ENCODE data around the gene GATC. TPM values are rescaled to one million over a fixed set of nuclear protein-coding genes. Genes with fewer than 3 reads are reported as not detected.
A peak's percentile ranks its signal among the peaks of the same experiment; 100 is the strongest.

Gene GATC
- total RNA-seq, 2 experiments from 2014 or later, result 18.6 to 19.4 TPM

- CTCF ChIA-PET, result interaction anchor here (1.3 to 2.5 kb wide), 2 partner anchors 25 to 36 kb away, joined by 5 to 15 read pairs; no protein-coding TSS in a partner anchor
- Mint-ChIP-seq H3K4me1 (ENCODE audit: low read depth) (peaks cover 42% of the 10 kb centered on the region), H3K27me3 (no peaks in the 10 kb centered on the region), H3K9me3 (no peaks in the 10 kb centered on the region), H3K4me3 (peak overlapping the region; percentile 76), H3K27ac (peak overlapping the region; percentile 33), H3K36me3 (ENCODE audit: low read depth) (peaks cover 76% of the 10 kb centered on the region)
- Histone ChIP-seq H3K36me3 (ENCODE audit: insufficient read depth, low read length) (peaks cover 63% of the 10 kb centered on the region), H3K27me3 (ENCODE audit: control insufficient read depth in 1 of 2, insufficient read depth in 2 of 2, low read length in 2 of 2) (no peaks in the 10 kb centered on the region), H3K4me1 (ENCODE audit: insufficient read depth, low read length) (peaks cover 37% of the 10 kb centered on the region), H3K4me3 (ENCODE audit: low read length) (no peak overlapping the region), H3K9me3 (ENCODE audit: control insufficient read depth in 1 of 2, insufficient read depth in 1 of 2, low read length in 2 of 2) (no peaks in the 10 kb centered on the region), H3K27ac (ENCODE audit: low read depth in 1 of 2, low read length in 2 of 2) (no peak overlapping the region)
- ATAC-seq (ENCODE audit: poor library complexity), result no peak
- no peak for DNase-seq
- POLR2A ChIA-PET, result interaction anchor here (1.1 kb wide), 1 partner anchor 21 kb away, joined by 3 read pairs; no protein-coding TSS in a partner anchor
- no peak for TF ChIP-seq CTCF (IDR thresholded peaks at IDR 0.05)
- intact Hi-C loops (cut with DNase I, micrococcal nuclease), result loop anchor here (1.0 to 10.0 kb wide), 4 partner anchors 109 to 271 kb away; partner anchors contain the start of genes GCN1 (in 1 of the 2) and UNC119B (in 1 of the 2)
Observed at GRCh38 chr12:120465756-120466155, 19.5 kb downstream of the GATC start.

GRCh38 chr12:120466560-120467315 is 20.5 kb downstream of the GATC start:
- H3K36me3 ChIP-seq (ENCODE audit: insufficient read depth, low read length), result peaks cover 54% of the 10 kb centered on the region
- ChIA-PET POLR2A (interaction anchor here (0.9 to 4.3 kb wide), 4 partner anchors 13 to 69 kb away, joined by 3 to 27 read pairs (median 4); partner anchors contain the start of gene DYNLL1), CTCF (interaction anchor here (0.6 to 2.5 kb wide), 13 partner anchors 9 to 164 kb away, joined by 3 to 15 read pairs (median 3); partner anchors contain the start of genes DYNLL1, GATC, SIRT4 and TRIAP1)
- no peaks in the 10 kb centered on the region for H3K27me3 Mint-ChIP-seq
- no peaks in the 10 kb centered on the region for H3K9me3 Mint-ChIP-seq
- no peak overlapping the region for H3K4me3 ChIP-seq (ENCODE audit: low read length)
- intact Hi-C loops (cut with DNase I, micrococcal nuclease), result loop anchor here (1.0 to 10.0 kb wide), 4 partner anchors 110 to 272 kb away; partner anchors contain the start of genes GCN1 (in 1 of the 2) and UNC119B (in 1 of the 2)
- DNase-seq (peak in 12 of 14 experiments; percentile 15 to 75 (median 44)), ATAC-seq (ENCODE audit: poor library complexity) (no peak)
- H3K9me3 ChIP-seq (ENCODE audit: control insufficient read depth in 1 of 2, insufficient read depth in 1 of 2, low read length in 2 of 2), result no peaks in the 10 kb centered on the region
- TF ChIP-seq CTCF (IDR thresholded peaks at IDR 0.05), result peak; percentile 57
- H3K36me3 Mint-ChIP-seq (ENCODE audit: low read depth), result peaks cover 68% of the 10 kb centered on the region
- peak overlapping the region; percentile 33 for H3K27ac Mint-ChIP-seq
- H3K4me1 Mint-ChIP-seq (ENCODE audit: low read depth), result peaks cover 42% of the 10 kb centered on the region
- H3K27ac ChIP-seq (ENCODE audit: low read depth in 1 of 2, low read length in 2 of 2), result no peak overlapping the region
- H3K4me1 ChIP-seq (ENCODE audit: insufficient read depth, low read length), result peaks cover 39% of the 10 kb centered on the region
- peak overlapping the region; percentile 60 for H3K4me3 Mint-ChIP-seq
- H3K27me3 ChIP-seq (ENCODE audit: control insufficient read depth in 1 of 2, insufficient read depth in 2 of 2, low read length in 2 of 2), result no peaks in the 10 kb centered on the region

- H3K4me3 ChIP-seq (ENCODE audit: low read length), result no peak overlapping the region
- no peak for TF ChIP-seq CTCF (IDR thresholded peaks at IDR 0.05)
- no peak overlapping the region for H3K27ac ChIP-seq (ENCODE audit: low read depth in 1 of 2, low read length in 2 of 2)
- H3K27me3 Mint-ChIP-seq, result no peaks in the 10 kb centered on the region
- H3K4me3 Mint-ChIP-seq, result peak overlapping the region; percentile 90
- H3K9me3 Mint-ChIP-seq, result no peaks in the 10 kb centered on the region
- ChIA-PET CTCF (interaction anchor here (0.8 to 2.7 kb wide), 5 partner anchors 9 to 29 kb away, joined by 3 to 15 read pairs (median 7); partner anchors contain the start of genes COX6A1, GATC and TRIAP1), POLR2A (interaction anchor here (4.3 kb wide), 1 partner anchor 28 kb away, joined by 27 read pairs; the partner anchor contains the start of gene DYNLL1)
- peaks cover 42% of the 10 kb centered on the region for H3K4me1 Mint-ChIP-seq (ENCODE audit: low read depth)
- peaks cover 60% of the 10 kb centered on the region for H3K36me3 Mint-ChIP-seq (ENCODE audit: low read depth)
- intact Hi-C loops (cut with DNase I, micrococcal nuclease), result loop anchor here in 1 of 2 experiments (2.0 to 10.0 kb wide), 3 partner anchors 111 to 273 kb away; partner anchors contain the start of genes GCN1 and UNC119B
- H3K27ac Mint-ChIP-seq, result peak overlapping the region; percentile 87
- H3K4me1 ChIP-seq (ENCODE audit: insufficient read depth, low read length), result peaks cover 39% of the 10 kb centered on the region
- H3K36me3 ChIP-seq (ENCODE audit: insufficient read depth, low read length), result peaks cover 47% of the 10 kb centered on the region
- DNase-seq, result no peak
- no peak for ATAC-seq (ENCODE audit: poor library complexity)
- H3K27me3 ChIP-seq (ENCODE audit: control insufficient read depth in 1 of 2, insufficient read depth in 2 of 2, low read length in 2 of 2), result no peaks in the 10 kb centered on the region
- no peaks in the 10 kb centered on the region for H3K9me3 ChIP-seq (ENCODE audit: control insufficient read depth in 1 of 2, insufficient read depth in 1 of 2, low read length in 2 of 2)
Observed at GRCh38 chr12:120467439-120467838, 21.2 kb downstream of the GATC start.

Measured in CD4-positive, alpha-beta T cell (primary cell).